Upper lobe of right lung (tissue), 1 donor: ENCODE data around the gene DCUN1D4. TPM values are rescaled to one million over a fixed set of nuclear protein-coding genes. Genes with fewer than 3 reads are reported as not detected.

Source experiments
- ATAC-seq: fragments of 200-7000 bp; cut with Tn5 transposase; one replicate; pipeline ENCODE4 v1.9.1; 2020; ENCODE audit warnings: mild to moderate bottlenecking, moderate library complexity
- DNase-seq: peaks from one replicate; pipeline ENCODE4 v3.0.0-alpha.2; 2020
- H3K27ac ChIP-seq: fragments of 200-600 bp; one replicate; pipeline ENCODE4 v1.8.0; 2022
- H3K27me3 ChIP-seq: fragments of 200-600 bp; one replicate; pipeline ENCODE4 v1.8.0; 2022; ENCODE audit warnings: mild to moderate bottlenecking
- H3K36me3 ChIP-seq: fragments of 200-600 bp; one replicate; pipeline ENCODE4 v1.8.0; 2022
- H3K4me1 ChIP-seq: fragments of 200-600 bp; one replicate; pipeline ENCODE4 v1.8.0; 2022
- H3K4me3 ChIP-seq: fragments of 200-600 bp; one replicate; pipeline ENCODE4 v1.8.0; 2022; ENCODE audit warnings: mild to moderate bottlenecking
- H3K9me3 ChIP-seq: fragments of 200-600 bp; one replicate; pipeline ENCODE4 v1.8.0; 2022
- intact Hi-C: fragments of 100-400 bp; cut with DNase I; formaldehyde crosslinking; loops from one replicate; pipeline ENCODE4 v1.11.0; 2022
- total RNA-seq: library from RNA; stranded (reverse); fragmentation: NEBNext Ultra II Directional; extraction: Animal tissue kit (Norgen Biotek cat#: 25700); gene quantifications from one replicate; pipeline ENCODE4 v1.2.1, GENCODE V29; 2021
- TF ChIP-seq, protein P1 (sequence below): fragments of 200-600 bp; IDR thresholded peaks from one replicate; pipeline ENCODE4 v1.8.0; 2022; ENCODE audit warnings: antibody characterized with exemption
- donor health status: DM: no; HTN: yes; CAD: no; lungs with severe emphysema.

Gene DCUN1D4
- total RNA-seq, 1 donor from 2014 or later: 42.7 TPM

GRCh38 chr4:51843309-51844152 is 578 bp downstream of the DCUN1D4 start:
- no peaks in the 10 kb centered on the region for H3K36me3 ChIP-seq
- H3K9me3 ChIP-seq: no peaks in the 10 kb centered on the region
- intact Hi-C loops: no loop called here
- H3K27ac ChIP-seq: peak overlapping the region; percentile 86
- H3K4me3 ChIP-seq: peak overlapping the region; percentile 79
- ATAC-seq: peak; percentile 60
- H3K4me1 ChIP-seq: peaks cover 12% of the 10 kb centered on the region
- DNase-seq: peak; percentile 88
- no peaks in the 10 kb centered on the region for H3K27me3 ChIP-seq
- TF ChIP-seq, protein P1, sequence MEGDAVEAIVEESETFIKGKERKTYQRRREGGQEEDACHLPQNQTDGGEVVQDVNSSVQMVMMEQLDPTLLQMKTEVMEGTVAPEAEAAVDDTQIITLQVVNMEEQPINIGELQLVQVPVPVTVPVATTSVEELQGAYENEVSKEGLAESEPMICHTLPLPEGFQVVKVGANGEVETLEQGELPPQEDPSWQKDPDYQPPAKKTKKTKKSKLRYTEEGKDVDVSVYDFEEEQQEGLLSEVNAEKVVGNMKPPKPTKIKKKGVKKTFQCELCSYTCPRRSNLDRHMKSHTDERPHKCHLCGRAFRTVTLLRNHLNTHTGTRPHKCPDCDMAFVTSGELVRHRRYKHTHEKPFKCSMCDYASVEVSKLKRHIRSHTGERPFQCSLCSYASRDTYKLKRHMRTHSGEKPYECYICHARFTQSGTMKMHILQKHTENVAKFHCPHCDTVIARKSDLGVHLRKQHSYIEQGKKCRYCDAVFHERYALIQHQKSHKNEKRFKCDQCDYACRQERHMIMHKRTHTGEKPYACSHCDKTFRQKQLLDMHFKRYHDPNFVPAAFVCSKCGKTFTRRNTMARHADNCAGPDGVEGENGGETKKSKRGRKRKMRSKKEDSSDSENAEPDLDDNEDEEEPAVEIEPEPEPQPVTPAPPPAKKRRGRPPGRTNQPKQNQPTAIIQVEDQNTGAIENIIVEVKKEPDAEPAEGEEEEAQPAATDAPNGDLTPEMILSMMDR: no peak

- intact Hi-C loops: no loop called here
- H3K4me1 ChIP-seq: peaks cover 12% of the 10 kb centered on the region
- peak overlapping the region; percentile 79 for H3K4me3 ChIP-seq
- TF ChIP-seq, protein P1: no peak
- DNase-seq (peak; percentile 96), ATAC-seq (peak; percentile 77)
- H3K9me3 ChIP-seq: no peaks in the 10 kb centered on the region
- no peaks in the 10 kb centered on the region for H3K27me3 ChIP-seq
- peak overlapping the region; percentile 85 for H3K27ac ChIP-seq
- H3K36me3 ChIP-seq: no peaks in the 10 kb centered on the region
Measured at GRCh38 chr4:51844153-51845054, 1.5 kb downstream of the DCUN1D4 start.

- Histone ChIP-seq H3K4me3 (peak overlapping the region; percentile 79), H3K4me1 (peaks cover 12% of the 10 kb centered on the region), H3K27me3 (no peaks in the 10 kb centered on the region), H3K36me3 (no peaks in the 10 kb centered on the region), H3K9me3 (no peaks in the 10 kb centered on the region), H3K27ac (peak overlapping the region; percentile 85)
- DNase-seq: no peak
- intact Hi-C loops: no loop called here
- no peak for ATAC-seq
- TF ChIP-seq, protein P1: no peak
Measured at GRCh38 chr4:51845055-51845426, 2.1 kb downstream of the DCUN1D4 start.

DNA sequence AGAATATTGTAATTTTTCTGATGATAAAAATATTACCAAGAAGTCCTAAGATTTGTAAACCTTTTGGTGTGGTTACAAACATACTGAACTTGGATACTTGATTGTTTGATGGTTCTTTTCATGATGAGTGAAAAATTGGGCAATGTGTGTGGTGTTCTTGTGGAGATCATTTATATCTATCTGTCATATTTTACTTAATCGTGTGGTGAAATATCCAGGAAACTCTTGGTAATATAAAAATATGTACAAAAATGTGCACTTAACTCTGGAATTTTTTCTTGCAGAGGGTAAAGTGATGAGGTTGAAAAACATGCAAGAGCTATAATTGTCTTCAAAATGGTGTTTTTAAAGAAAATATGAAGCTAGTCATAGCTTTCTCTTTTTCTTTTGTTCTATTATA is 2.8 kb downstream of the DCUN1D4 start:
- Histone ChIP-seq H3K27me3 (no peaks in the 10 kb centered on the region), H3K27ac (no peak overlapping the region), H3K9me3 (no peaks in the 10 kb centered on the region), H3K4me3 (no peak overlapping the region), H3K36me3 (no peaks in the 10 kb centered on the region), H3K4me1 (peaks cover 12% of the 10 kb centered on the region)
- ATAC-seq: no peak
- DNase-seq: no peak
- TF ChIP-seq, protein P1: no peak
- intact Hi-C loops: no loop called here

GRCh38 chr4:51849430-51849829 is 6.5 kb downstream of the DCUN1D4 start:
- intact Hi-C loops: no loop called here
- Histone ChIP-seq H3K9me3 (no peaks in the 10 kb centered on the region), H3K36me3 (no peaks in the 10 kb centered on the region), H3K27ac (no peak overlapping the region), H3K4me1 (peaks cover 11% of the 10 kb centered on the region), H3K27me3 (no peaks in the 10 kb centered on the region), H3K4me3 (no peak overlapping the region)
- DNase-seq (no peak), ATAC-seq (no peak)
- TF ChIP-seq, protein P1: no peak
